Fibroblast of skin of right biceps (primary cell): ENCODE data around the gene CSAD.

Experiments
- DNase-seq: peaks from one replicate; pipeline ENCODE4 v3.0.0-alpha.2; 2013

CSAD gene, protein sequence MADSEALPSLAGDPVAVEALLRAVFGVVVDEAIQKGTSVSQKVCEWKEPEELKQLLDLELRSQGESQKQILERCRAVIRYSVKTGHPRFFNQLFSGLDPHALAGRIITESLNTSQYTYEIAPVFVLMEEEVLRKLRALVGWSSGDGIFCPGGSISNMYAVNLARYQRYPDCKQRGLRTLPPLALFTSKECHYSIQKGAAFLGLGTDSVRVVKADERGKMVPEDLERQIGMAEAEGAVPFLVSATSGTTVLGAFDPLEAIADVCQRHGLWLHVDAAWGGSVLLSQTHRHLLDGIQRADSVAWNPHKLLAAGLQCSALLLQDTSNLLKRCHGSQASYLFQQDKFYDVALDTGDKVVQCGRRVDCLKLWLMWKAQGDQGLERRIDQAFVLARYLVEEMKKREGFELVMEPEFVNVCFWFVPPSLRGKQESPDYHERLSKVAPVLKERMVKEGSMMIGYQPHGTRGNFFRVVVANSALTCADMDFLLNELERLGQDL

DNA sequence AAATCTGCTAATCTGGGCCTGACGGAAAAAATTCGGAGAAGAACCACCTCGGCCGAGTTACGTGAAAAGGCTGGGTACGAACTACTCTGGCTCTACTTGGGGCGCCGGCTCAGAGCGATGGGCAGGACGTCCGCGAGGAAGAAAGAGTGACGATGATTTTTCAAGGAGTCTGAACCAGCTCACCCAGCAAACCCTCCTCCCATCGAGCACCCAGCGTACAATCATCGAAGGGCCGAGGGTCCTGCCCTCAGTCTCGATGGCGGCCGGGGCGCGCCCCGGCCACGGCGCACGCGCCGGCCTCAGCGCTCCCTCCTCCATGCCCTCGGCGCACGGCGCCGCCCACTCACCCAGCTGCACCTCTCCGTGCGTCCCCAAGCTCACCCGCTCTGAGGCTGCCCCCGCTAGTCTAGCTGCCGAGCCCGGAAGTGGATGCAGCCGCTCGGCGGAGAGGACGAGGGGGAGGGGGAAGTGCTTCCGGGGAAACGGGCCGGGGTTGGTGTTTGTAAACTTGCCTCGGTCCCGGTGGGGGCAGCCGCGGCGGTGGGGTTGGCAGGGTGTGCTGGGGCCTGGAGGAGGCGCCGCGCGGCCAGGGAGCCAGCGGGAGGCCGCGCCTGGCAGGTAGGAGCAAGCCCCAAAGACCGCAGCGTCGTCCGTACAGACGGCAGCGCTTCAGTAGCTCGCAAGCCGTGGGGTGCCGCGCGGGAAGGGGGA, at the start of gene CSAD, which contains the start of gene ZNF740:
Gene CSAD (minus strand): TSS at position 706 of the 711 bp plus-strand sequence. CDS start 7,455 bp downstream, outside the sequence.
Gene ZNF740 (plus strand): TSS at position 503 of the 711 bp plus-strand sequence. CDS start 1,262 bp downstream, outside the sequence.
- peak; percentile 99 for DNase-seq

DNA sequence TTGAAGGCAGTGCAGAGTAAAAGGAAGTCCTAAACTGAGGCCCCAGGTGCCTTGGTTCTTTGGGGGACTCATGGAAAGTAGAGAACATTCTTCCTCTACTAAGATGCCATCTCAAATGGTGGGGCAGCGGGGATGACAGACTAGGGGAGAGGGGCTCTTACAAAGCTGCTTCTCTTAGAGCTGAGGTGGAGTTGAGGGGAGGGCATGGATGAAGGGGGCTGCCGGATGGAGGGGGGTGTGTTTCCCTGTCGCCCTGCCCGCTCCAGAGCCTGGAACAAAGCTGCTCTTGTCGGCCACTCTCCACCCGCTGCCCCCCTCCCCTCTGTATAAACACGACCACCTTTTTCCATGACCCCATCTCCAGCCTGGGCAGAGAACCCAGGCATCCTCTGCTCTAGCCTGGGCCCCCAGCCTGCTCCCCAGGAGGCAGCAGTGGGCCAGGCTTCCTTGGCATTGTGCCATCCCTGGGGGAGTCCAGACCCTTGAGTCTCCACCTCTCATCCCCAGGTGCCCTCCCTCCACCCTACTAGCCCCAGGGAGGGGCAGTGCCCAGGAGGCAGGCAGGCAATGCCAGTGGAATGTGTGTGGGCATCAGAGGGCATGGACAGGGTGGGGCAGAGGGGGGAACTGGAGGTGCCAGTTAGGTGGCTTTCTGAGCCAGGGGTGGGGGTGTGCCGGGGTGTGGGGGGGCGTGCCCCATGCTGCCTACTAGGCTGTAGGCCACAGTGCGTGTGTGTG, 49.6 kb upstream of the CSAD start:
- no peak for DNase-seq

DNA sequence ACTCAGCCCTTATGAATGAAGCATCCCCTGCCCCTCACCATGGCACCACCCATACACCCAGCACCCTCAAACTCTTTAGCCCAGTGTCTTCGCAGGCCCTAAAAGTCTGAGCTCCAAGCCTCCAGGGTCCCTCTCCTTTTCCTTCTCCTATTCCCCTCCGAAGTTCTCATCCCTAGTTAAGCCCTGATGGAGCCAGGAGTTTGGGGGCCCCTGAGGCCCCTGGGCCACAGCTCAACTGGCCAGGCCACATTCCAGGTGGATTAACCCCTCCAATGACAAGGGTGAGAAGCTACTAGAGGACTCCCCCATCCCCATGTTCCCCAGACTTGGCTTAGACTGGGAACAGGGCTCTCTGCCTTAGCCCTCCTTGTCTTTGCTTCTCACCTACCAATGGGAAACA, 48.7 kb upstream of the CSAD start:
- no peak for DNase-seq

DNA sequence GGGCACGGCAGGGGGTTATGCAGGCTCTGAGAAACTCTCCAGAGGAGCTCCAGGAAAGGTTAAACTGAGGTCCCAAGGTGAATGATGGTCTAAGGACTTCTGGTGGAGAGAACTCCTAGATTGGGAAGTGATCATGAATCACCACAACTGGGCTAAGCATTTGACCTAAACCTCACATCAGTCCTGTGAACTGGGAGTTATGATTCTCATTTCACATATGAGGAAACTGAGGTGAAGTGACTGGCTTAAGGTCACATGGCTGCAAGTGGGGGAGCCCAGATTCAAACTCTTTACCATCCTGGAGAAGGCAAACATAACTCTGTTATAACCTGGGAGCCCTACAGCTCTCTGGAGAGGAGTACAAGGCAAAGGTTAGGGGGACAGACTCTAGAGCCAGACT, 47.1 kb upstream of the CSAD start:
- DNase-seq: no peak

DNA sequence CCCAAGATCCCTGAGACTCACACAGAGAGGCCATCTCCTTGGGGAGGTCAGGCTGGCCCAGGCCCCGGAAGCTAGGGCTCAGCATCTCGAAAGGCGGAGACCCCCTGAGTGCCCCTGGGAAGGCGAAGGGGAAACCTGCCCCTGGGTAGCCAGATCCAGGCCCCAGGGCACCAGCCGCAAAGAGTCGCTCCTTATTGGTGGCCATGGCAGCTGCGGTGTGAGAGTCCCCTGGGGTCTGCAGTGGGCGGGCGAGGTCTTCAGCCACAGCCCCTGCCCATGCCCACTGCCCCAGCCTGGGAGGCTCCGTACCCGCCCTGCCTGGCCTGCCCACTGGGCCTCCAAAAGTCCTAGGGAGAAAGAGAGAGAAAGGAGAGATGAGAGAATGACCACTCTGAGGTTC, 46.6 kb upstream of the CSAD start:
- DNase-seq: no peak

DNA sequence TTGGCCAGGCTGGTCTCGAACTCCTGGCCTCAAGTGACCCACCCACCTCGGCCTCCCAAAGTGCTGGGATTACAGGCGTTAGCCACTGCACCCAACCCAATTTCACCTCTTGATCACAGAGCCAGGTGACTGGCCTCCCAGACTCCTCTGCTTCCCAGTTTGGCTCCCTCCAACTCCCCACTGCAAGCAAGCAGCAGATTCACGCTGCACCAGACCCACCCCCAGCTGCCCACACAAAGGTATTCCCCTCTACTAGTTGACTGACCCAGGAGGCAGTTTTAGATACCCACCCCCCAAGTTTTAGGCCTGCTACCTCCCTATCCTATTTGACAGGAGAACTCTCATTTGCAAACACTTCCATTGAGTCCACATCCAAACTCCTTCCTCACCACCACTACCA, 46.1 kb upstream of the CSAD start:
- no peak for DNase-seq

DNA sequence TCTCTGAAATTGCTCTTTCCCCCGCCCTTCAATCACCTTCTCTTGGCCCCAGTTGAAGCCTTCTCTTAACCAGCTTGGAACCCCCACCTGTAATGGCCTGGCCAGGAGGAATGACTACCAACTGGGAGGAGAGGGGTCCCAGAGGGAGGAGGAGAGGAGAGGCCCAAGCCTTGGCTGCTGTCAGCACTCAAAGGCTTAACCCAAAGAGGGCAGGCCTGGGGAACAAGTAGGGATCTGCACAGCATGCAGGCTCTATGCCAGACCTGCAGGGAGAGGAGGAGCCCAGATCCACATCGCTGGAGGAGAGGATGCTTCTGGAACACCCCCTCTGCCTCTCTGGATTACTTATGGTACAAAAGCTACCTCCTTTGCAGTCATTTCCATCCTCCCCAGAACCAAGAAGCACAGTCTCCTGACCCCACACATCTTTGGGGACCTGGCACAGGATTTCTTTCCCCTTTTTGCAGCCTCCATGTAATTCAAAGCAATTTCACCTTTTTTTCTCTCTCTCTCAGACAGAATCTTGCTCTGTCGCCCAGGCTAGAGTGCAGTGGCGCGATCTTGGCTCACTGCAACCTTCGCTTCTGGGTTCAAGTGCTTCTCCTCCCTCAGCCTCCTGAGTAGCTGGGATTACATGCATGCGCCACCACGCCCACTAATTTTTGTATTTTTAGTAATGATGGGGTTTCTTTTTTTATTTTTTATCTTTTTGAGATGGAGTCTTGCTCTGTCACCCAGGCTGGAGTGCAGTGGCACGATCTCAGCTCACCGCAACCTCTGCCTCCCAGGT, 45.1 kb upstream of the CSAD start:
- DNase-seq: no peak

DNA sequence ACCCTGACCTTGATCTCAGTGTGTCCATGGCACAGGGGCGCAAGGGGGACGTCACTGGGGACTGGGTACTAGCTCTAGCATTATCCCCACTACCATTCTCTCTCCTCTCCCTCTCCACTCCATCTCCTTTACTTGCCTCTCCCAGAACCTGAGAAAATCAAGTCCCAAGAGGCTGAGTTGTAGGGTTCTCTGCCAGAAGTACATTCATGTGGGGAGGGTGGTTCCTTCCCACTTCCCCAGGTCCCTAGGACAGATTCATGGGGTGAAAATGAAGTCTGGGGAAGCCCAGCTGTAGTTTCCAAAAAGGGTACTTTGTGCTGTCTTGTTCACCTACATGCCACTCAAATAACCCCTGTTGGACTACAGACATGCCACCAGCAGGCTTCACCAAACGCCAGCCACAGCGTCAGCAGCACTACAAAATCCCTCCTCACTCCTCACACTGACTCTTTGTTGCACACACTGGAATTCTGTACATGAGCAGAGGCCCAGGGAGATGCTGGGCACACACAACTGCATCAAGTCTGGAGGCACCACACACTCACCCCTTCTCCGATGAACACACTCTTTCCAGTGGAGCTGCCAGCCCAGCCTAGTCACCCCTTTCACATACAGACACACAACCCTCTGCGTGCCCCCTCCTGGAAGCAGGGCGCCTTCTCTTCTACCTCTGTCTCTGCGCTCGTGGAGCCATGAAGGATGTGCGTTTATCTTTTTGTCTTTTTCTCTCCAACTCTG, 44.3 kb upstream of the CSAD start:
- no peak for DNase-seq

DNA sequence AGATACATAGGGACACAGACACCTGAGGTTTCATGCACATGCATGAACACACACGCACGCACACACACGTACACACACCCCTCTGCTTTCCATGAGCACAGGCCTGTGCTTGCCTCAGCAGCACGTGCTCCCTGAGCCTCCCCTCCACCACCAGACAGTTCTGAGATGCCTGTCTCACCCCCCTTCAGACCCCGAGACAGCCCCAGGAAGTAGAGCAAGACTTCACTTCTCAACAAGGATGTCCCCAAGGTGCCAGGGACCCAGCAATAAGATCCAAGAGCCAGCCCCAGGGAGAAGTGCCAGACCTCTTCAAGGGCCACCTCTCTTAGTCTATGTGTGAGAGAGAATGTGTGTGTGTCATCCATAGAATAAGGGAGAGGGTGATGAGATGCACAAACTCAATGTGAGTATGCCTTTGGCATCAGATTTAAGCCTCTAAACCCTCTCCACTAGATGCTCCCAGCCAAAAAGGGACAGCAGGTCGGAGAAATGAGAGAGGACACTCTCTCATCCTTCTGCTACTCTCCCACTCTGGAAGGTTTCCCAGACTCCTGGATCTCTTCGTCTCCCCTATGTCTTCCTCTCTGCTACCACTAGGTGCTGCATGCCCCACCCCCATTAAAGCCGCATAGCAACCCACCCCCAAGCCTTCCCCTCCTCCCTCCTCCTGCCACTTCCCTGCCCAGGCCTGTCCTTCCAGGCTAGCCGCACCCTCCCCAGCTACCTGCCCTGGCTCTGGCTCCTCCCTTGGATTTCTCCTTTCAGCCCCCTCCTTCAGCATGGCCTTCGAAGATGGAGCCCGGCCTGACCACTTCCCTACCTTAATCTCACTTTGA, 43.6 kb upstream of the CSAD start:
- DNase-seq: peak; percentile 69

DNA sequence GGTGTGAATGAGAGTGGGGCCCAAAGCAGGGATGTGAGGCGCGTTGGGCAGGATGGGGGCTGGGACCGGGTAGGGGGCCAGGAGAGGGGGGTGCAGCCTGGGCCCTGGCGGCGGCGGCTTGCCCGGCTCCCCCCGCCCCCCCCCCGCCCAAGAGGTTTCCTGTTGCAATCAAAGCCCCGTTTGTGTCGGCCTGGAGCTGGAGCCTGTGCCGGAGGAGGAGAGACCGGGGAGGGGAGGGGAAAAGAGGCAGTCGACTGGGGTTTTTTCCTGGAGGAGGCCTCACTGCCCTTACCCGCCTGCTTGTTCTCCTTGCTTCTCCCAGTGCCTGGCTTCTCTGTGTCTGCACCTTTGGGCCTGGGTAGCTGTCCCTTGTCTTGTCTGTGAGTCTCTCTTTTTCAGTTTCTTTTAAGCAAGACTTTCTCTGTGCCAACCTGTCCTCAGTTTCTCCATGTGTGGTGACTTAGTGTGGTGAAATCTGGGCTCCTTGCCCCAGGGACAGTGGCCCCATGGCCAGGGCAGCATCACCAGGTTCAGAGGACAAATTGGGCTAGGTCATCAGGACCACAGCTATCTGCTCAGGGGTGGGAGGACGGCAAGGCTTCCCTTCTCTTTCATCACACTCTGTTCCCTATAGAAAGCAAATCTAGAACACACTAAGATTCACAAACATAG, 42.8 kb upstream of the CSAD start:
- peak; percentile 83 for DNase-seq

DNA sequence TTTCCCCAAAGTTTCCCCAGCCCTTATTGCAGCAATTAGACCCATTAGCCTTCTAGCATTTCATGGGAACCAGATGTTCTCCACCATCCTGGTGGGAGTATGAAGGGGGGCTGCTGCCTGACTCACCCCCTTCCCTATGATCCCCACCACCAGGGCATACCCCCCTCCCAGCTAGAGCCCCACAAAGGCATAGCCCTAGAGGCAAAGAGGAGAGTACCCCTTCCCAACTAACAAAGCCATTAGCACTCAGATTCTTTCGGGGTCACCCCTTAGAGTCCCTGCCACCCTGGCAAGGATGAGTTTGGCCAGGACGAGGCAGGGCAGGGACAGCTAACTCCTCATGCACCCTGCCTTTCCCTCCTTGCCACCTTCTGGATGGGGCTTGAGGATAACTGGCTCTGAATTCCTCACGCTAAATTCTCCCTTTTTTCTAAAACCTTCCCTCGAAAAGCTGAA, 42.1 kb upstream of the CSAD start:
- DNase-seq: peak; percentile 38

DNA sequence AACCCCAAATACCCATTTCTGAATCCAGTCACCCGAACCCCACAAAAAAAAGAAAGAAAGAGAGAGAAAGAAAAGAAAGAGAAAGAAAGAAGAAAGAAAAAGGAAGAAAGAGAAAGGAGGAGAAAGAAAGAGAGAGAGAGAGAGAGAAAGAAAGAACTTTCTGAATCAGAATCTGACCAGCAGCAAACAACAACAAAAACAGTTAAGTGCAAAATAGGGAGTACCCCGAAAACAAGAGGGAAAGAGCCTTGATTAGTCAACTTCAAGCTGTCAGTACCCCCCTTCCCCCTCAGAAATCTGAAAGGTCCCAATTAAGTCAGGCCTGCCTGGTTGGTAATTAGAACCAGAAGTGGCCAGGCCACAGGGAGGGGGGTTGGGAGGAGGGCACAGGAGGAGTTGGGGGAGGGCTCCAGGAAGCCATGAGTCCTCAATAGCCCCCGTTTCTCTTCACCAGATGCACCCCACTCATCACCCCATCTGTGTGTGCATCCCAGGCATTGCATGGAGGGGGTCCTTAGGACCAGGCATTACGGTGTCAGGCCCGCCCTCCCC, 41.5 kb upstream of the CSAD start:
- DNase-seq: peak; percentile 81

DNA sequence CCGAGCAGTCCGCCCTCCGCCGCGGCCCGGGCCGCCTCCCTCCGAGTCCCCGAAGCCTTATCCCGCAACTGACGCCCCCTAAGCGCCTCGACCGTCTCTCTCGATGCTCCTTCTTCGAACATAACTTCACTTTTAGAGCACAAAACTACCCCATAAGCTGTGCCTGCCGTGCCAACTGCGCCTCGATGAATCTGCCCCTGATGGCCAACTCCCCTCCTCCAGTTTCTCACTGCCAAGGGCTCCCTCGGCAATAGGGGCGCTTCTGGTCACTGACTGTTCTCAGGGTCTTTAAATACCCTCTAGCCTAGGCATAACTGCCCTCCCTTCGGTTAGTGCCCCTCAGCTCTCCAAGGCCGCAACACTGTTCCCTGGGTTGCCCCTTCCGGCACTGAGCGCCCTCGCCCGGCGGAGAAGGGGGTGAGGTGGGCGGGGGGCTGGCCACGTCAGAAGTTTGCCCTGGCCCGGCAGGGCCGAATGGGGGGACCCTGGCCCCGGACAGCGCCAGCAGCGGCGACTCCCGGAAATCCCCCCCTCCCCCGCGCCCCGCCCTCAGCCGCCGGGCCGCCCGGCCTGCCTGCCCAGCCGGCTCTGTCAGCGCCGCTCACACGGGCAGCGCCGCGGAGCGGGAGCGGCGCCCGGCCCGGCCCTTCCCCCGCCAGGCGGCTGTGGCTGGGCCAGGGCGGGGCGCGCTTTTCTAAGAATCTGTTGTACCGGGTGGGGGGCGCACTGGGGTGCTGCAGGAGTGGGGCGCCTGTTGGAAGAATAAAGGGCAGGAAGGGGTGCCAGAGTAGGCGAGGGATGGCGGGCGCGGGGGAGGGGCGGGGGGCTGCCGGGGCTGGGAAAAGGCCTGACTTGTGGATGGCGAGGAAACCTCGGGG, 40.7 kb upstream of the CSAD start:
- DNase-seq: peak; percentile 72

DNA sequence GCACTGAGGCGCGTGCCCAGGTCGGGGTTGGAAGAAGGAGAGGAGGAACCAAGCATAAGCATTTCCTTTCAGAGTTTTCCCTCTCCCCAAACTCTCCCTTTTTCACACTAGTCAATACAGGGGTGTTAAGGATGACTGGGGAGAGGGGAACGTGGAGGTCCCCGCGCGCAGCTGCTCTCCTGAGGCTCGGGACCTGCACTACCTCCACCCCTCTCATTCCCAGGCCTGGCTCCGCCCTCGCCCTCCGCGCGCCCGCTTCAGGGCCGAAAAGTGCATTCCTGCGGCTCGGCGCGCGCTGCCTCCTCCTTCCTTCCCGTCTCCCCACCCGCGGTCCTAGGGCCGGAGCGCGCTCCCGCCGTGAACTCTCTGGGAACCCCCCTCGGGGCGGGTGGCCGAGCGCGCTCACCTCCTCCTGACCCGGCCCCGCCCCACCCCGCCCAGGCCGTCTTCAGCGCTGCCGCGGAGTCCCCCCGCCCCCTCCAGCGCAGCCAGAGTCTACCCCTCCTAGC, 40.0 kb upstream of the CSAD start:
- peak; percentile 97 for DNase-seq

DNA sequence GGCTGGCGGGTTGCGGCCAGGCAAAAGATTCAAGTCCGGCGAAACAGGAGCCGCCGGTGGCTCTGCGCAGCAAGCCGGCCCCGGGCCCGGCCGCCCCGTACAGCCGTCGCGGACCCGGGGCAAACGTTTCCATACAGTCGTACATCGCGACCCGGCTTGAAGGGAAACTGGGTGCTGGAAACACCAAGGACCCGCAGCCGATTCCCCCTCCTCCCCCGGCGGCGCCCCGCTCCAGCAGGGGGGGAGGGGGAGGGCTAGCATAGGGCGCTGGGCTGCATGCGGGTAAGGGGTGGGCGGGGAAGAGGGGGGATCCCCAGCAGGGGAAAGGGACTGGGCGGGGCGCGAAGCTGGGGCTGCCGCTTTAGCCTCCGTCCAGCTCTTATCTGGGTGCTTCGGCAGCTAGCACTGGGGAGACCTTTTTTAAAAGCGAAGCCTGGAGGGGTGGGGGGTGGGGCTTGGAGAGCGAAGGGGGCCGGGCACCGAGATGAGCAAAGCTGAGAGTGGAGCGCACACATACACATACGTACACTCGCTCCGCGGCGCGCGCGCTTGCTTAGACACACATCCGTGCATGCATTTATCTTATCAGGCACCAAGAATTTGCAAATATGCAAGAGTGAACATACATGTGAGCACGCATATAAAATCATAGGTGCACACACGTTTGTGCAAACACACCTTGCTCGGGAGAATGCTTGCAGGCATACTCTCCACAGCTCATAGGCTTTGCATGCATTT, 39.4 kb upstream of the CSAD start:
- peak; percentile 79 for DNase-seq

DNA sequence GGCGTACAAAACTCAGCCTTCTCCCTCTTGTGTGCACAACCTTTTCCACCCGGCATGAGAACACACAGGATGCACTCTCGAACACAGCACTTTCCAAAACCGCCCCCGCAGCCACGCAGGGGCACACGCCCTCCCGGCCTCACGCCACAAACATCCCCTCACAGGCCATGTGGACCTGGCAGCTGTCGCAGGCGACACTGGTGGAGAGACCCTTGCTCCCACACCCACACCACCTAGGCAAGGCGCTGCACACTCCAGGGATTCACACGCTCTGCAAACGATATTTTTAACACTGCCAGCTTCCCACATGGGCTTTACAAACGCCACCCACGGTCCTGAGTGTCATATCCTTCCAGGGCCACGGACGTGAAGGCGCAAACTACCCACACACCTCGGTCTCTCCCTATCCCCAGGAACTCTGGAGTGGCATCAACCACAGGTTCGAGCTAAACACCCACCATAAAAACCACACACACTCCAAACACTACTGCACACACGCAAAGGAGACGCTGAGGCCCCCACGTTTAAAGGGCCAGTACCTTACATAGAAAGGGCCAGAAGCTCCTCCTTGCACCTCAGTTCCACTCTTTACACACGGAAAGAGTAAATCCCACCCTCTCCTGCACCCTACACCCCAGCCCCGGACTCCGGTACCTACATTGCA, 38.7 kb upstream of the CSAD start:
- peak; percentile 56 for DNase-seq
